Esophagus squamous epithelium (tissue), 4 donors: ENCODE measurements around the gene RFLNA.

Source experiments
- CTCF ChIP-seq, 6 experiments: fragments of 450-650 bp in 4 of 6; fragments of 200-600 bp in 2 of 6; sonication (generic) in 2 of 6; IDR thresholded peaks; one replicate each; pipeline ENCODE4 v1.5.1; 2016 to 2019; ENCODE audit warnings: antibody characterized with exemption in 6 of 6, mild to moderate bottlenecking in 4 of 6, moderate library complexity in 4 of 6
- POLR2A ChIP-seq, 4 donors: fragments of 450-650 bp; IDR thresholded peaks; one replicate each; pipeline ENCODE4 v1.6.1; 2017; ENCODE audit warnings: antibody characterized with exemption in 4 of 4, mild to moderate bottlenecking in 4 of 4, moderate library complexity in 3 of 4

- TF ChIP-seq CTCF (IDR thresholded peaks at IDR 0.05) (no peak), POLR2A (IDR thresholded peaks at IDR 0.05) (no peak)
Measured at GRCh38 chr12:124352839-124353238, 57.9 kb downstream of the RFLNA start.
